PFSK-1 (cell line): ENCODE results near the gene GPC4.

Source experiments
- FOXP2 ChIP-seq: optimal IDR thresholded peaks from 2 replicates; pipeline ENCODE3; 2011; ENCODE audit warnings: borderline replicate concordance, control low read depth, inconsistent platforms; ENCODE audit not compliant: insufficient read depth; ENCODE audit errors: extremely low read length, extremely low read depth
- POLR2AphosphoS5 ChIP-seq: IDR thresholded peaks from 2 replicates; pipeline ENCODE4 v1.6.1; 2012; ENCODE audit warnings: low read depth, mild to moderate bottlenecking, control low read depth, low read length, moderate library complexity
- REST ChIP-seq, 2 experiments: IDR thresholded peaks; 2 replicates each; pipeline versions ENCODE4 v1.6.1 to v1.8.0; 2011 to 2012; ENCODE audit warnings: low read depth in 2 of 2, low read length in 2 of 2, control low read depth in 1 of 2, inconsistent platforms in 1 of 2, mild to moderate bottlenecking in 1 of 2, moderate library complexity in 1 of 2; ENCODE audit not compliant: insufficient read depth in 1 of 2
- SIN3A ChIP-seq: IDR thresholded peaks from 2 replicates; pipeline ENCODE4 v1.6.1; 2012; ENCODE audit warnings: mild to moderate bottlenecking, low read length, moderate library complexity, borderline replicate concordance; ENCODE audit not compliant: insufficient read depth
- TAF1 ChIP-seq: IDR thresholded peaks from 2 replicates; pipeline ENCODE4 v1.6.1; 2012; ENCODE audit warnings: low read length, control low read depth, borderline replicate concordance; ENCODE audit not compliant: insufficient read depth

The GPC4 gene

GRCh38 chrX:133391111-133391510 lies 24.2 kb downstream of the GPC4 start:
- TF ChIP-seq REST (IDR thresholded peaks at IDR 0.05; ENCODE audit: insufficient read depth in 1 of 2, low read depth in 2 of 2, low read length in 2 of 2) (no peak), FOXP2 (no peak)

GRCh38 chrX:133390676-133391075 lies 24.6 kb downstream of the GPC4 start:
- no peak for TF ChIP-seq REST (IDR thresholded peaks at IDR 0.05; ENCODE audit: insufficient read depth in 1 of 2, low read depth in 2 of 2, low read length in 2 of 2)
- no peak for TF ChIP-seq FOXP2
- TF ChIP-seq POLR2AphosphoS5, result no peak
- no peak for TF ChIP-seq TAF1
- TF ChIP-seq SIN3A, result no peak

DNA sequence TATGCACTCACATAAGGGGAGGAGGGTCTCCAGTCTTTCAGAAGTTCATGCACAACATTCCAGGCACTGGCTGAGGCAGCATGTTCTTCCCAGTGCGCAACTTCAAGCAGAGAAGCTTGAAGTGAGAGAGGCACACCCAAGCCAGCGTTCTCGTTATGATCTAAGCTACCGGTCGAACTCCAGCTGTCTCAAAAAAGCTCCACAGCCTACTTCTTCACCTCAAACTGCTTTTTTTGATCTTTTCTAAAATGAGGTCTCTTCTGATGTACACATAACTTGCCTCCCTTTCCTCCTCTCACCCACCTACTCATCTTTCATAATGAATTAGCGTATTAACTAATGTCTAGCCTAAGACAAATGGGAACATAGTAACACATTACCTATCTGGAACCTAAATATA lies 25.3 kb downstream of the GPC4 start:
- TF ChIP-seq SIN3A (no peak), POLR2AphosphoS5 (no peak), FOXP2 (no peak), REST (IDR thresholded peaks at IDR 0.05; ENCODE audit: insufficient read depth in 1 of 2, low read depth in 2 of 2, low read length in 2 of 2) (no peak)

DNA sequence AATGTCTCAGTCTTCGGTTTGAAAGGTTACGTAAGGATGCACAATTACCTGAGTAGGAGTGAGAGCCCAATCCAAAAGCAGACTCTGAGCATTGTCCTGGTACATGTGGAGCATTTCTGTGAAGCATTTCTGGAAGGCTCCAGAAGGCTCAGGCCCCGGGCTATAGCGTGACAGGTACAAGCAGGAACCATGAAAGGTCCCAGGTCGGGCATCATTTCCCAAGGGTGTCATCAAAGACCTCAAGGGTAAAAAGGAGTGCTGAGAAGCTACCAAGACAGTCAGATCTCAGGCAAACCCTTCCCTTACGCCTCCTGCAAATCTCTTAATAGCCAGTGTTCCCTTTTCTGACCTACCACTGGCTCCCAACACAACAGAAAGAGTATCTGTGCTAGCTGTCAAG lies 30.8 kb downstream of the GPC4 start:
- no peak for TF ChIP-seq POLR2AphosphoS5

- no peak for TF ChIP-seq TAF1
Observed at GRCh38 chrX:133380711-133381619, 34.3 kb downstream of the GPC4 start.

DNA sequence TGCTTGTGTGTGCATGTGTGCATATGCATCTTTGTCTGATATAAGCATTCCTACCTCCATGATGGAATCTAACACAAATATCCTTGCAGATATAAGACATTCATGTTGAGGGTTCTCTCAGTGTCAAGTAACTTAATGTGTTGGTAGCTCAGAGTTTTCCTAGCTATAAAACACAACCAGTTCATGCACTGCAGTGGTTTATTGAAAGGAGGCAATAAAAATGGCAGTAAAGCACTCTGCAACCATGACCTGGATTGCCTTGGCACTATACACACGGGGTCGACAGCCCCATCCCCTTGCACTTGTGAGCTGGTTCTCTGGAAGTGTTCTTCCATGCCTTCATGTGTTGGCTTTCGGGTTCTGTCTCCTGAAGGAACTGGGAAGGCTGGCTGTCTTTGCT lies 38.9 kb downstream of the GPC4 start:
- TF ChIP-seq REST (IDR thresholded peaks at IDR 0.05; ENCODE audit: insufficient read depth in 1 of 2, low read depth in 2 of 2, low read length in 2 of 2), result no peak
- no peak for TF ChIP-seq POLR2AphosphoS5
- no peak for TF ChIP-seq FOXP2
- TF ChIP-seq TAF1, result no peak
- no peak for TF ChIP-seq SIN3A
